OCI-LY1 (cell line): ENCODE measurements around the gene C22orf39.

ENCODE experiments used
- CTCF ChIP-seq: fragments of 200-600 bp; sonication (generic), shearing (Covaris generic); IDR thresholded peaks from 2 replicates; pipeline ENCODE4 v1.5.1; 2017; ENCODE audit warnings: mild to moderate bottlenecking, antibody characterized with exemption, low read length, moderate library complexity, mixed read lengths
- EZH2 ChIP-seq: fragments of 200-600 bp; sonication (generic), shearing (Covaris generic); IDR thresholded peaks from 2 replicates; pipeline ENCODE4 v1.8.0; 2017; ENCODE audit warnings: borderline replicate concordance, mixed run types, mild to moderate bottlenecking, antibody characterized with exemption, low read length, moderate library complexity, mixed read lengths

GRCh38 chr22:19473578-19473977, 26.1 kb upstream of the C22orf39 start:
- TF ChIP-seq CTCF (no peak), EZH2 (no peak)
